GM06990 (cell line): ENCODE measurements around the gene DMPK.

ENCODE experiments used
- DNase-seq: peaks from one replicate; pipeline ENCODE4 v3.0.0-alpha.2; 2011; ENCODE audit not compliant: insufficient read length; ENCODE audit errors: extremely low read depth
- H3K27me3 ChIP-seq: replicated peaks from 2 replicates; pipeline ENCODE4 v1.6.0; 2011; ENCODE audit warnings: low read length; ENCODE audit not compliant: control insufficient read depth, insufficient read depth
- H3K36me3 ChIP-seq: 2 replicates; pipeline ENCODE4 v1.5.1; 2011; ENCODE audit warnings: low read length; ENCODE audit not compliant: control insufficient read depth, insufficient read depth
- H3K4me3 ChIP-seq: replicated peaks from 2 replicates; pipeline ENCODE4 v1.5.1; 2011; ENCODE audit warnings: low read depth, mild to moderate bottlenecking, control low read depth, low read length
- CTCF ChIP-seq: IDR thresholded peaks from 2 replicates; pipeline ENCODE4 v1.5.1; 2011; ENCODE audit warnings: low read length, control low read depth, mild to moderate bottlenecking, inconsistent platforms; ENCODE audit not compliant: insufficient read depth, poor library complexity, severe bottlenecking

DMPK gene

DNA sequence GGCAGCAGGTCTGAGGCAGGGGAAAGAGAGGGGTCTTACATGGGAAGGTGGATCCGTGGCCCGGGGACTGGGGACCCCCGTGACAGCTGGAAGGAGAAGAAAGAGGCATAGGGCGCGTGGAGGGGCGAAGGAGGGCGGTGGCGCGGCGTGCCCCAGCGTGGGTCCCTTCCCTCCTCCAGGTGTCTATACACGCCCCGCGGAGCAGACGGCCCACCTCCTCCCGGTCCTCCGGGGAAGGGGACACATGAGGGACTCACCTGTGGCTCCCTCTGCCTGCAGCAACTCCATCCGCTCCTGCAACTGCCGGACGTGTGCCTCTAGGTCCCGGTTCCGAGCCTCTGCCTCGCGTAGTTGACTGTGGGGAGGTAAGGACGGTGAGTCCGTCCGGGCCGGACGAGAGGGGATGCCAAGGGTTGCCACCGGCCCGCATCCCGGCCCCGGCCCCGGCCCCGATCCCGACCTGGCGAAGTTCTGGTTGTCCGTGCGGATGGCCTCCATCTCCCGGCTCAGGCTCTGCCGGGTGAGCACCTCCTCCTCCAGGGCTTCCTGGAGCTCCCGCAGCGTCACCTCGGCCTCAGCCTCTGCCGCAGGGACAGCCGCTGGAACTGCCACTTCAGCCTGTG is 10.9 kb downstream of the DMPK start:
- no peak for TF ChIP-seq CTCF
- no peak for DNase-seq
- Histone ChIP-seq H3K36me3 (peaks cover 7% of the 10 kb centered on the region), H3K4me3 (peak overlapping the region; percentile 37; the same call in 1 of the 2 replicates), H3K27me3 (no peaks in the 10 kb centered on the region)

DNA sequence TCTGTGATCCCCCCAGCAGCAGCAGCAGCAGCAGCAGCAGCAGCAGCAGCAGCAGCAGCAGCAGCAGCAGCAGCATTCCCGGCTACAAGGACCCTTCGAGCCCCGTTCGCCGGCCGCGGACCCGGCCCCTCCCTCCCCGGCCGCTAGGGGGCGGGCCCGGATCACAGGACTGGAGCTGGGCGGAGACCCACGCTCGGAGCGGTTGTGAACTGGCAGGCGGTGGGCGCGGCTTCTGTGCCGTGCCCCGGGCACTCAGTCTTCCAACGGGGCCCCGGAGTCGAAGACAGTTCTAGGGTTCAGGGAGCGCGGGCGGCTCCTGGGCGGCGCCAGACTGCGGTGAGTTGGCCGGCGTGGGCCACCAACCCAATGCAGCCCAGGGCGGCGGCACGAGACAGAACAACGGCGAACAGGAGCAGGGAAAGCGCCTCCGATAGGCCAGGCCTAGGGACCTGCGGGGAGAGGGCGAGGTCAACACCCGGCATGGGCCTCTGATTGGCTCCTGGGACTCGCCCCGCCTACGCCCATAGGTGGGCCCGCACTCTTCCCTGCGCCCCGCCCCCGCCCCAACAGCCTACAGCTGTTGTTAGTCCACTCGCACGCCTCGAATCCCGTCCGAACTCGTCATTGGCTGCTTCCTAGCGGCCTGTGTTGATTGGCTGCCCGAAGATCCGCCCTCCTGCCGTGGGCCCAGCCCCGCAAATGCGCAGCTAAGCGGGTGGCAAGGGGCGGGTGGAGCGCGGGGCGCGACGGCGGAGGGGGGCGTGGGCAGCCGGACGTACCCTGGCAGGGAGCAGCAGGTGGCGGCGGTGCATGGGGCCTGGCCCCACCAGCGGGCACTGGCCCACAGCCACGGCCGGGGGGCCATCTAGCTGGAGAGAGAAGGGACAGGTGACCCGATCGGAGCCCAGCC is 11.8 kb downstream of the DMPK start:
- DNase-seq = peak; percentile 95
- Histone ChIP-seq H3K36me3 (peaks cover 7% of the 10 kb centered on the region), H3K27me3 (no peaks in the 10 kb centered on the region), H3K4me3 (peak overlapping the region; percentile 68)
- TF ChIP-seq CTCF = peak; percentile 92

DNA sequence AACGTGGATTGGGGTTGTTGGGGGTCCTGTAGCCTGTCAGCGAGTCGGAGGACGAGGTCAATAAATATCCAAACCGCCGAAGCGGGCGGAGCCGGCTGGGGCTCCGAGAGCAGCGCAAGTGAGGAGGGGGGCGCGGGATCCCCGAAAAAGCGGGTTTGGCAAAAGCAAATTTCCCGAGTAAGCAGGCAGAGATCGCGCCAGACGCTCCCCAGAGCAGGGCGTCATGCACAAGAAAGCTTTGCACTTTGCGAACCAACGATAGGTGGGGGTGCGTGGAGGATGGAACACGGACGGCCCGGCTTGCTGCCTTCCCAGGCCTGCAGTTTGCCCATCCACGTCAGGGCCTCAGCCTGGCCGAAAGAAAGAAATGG is 12.5 kb downstream of the DMPK start:
- peaks cover 4% of the 10 kb centered on the region for H3K36me3 ChIP-seq
- DNase-seq = peak; percentile 82
- H3K4me3 ChIP-seq = peak overlapping the region; percentile 68
- H3K27me3 ChIP-seq = no peaks in the 10 kb centered on the region
- no peak for TF ChIP-seq CTCF

DNA sequence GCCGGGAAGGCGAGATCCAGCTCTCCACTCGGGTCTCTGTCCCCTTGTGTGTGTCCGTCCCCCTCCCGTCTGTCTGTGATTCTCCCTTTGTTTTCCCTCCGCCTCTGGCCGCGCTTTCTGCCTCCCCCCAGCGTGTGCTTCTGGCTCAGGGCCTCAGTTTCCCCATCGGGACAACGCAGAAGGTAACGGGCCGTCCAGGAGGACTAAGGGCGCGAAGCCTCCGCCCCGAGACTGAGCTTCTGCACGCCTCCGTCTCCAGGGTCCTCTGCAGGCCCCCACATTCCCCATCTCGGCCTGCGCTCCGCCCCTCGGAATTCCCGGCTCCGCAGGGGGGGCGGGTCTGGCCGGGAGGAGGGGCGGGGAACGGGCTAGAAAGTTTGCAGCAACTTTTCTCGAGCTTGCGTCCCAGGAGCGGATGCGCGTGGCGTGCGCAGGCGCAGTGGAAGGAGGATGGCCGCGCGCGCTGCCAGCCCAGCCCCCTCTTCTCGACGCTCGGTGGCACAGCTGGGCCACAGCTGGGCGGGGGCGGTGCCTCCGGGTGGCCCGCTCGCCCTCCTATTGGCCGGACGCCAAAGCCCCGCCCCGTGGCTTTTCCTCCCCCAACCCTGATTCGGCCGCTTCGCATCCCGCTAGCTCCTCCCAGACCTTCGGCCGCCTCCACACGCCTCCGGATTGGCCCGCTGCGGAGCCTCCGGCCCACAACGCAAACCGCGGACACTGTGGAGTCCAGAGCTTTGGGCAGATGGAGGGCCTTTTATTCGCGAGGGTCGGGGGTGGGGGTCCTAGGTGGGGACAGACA is 13.1 kb downstream of the DMPK start, which contains the start of gene SIX5:
SIX5 (minus strand) TSS at position 269 of the 799 bp plus-strand sequence. CDS start 408 bp downstream, outside the sequence.
- peak; percentile 98 for DNase-seq
- Histone ChIP-seq H3K36me3 (peaks cover 2% of the 10 kb centered on the region), H3K4me3 (peak within 1 kb of the TSS; percentile 92), H3K27me3 (no peaks in the 10 kb centered on the region)
- no peak for TF ChIP-seq CTCF

GRCh38 chr19:45768655-45768983 is 13.7 kb downstream of the DMPK start:
- peak overlapping the region; percentile 92 for H3K4me3 ChIP-seq
- no peak for TF ChIP-seq CTCF
- DNase-seq = no peak
- no peaks in the 10 kb centered on the region for H3K27me3 ChIP-seq
- peaks cover 2% of the 10 kb centered on the region for H3K36me3 ChIP-seq
